A673 (cell line): Measurements from ENCODE around the gene UPF3A.

Experiments used
- CTCF ChIP-seq: fragments of 300-800, 200-600 bp; sonication (generic); conservative IDR thresholded peaks from 2 replicates; pipeline ENCODE4 v1.5.1; 2017; ENCODE audit warnings: low read depth, mild to moderate bottlenecking, antibody characterized with exemption, low read length, moderate library complexity, mixed read lengths
- EZH2 ChIP-seq: fragments of 200-600 bp; sonication (generic); IDR thresholded peaks from 2 replicates; pipeline ENCODE4 v1.6.1; 2017; ENCODE audit warnings: borderline replicate concordance, low read depth, mild to moderate bottlenecking, mixed read lengths, antibody characterized with exemption, low read length; ENCODE audit not compliant: poor library complexity, severe bottlenecking

DNA sequence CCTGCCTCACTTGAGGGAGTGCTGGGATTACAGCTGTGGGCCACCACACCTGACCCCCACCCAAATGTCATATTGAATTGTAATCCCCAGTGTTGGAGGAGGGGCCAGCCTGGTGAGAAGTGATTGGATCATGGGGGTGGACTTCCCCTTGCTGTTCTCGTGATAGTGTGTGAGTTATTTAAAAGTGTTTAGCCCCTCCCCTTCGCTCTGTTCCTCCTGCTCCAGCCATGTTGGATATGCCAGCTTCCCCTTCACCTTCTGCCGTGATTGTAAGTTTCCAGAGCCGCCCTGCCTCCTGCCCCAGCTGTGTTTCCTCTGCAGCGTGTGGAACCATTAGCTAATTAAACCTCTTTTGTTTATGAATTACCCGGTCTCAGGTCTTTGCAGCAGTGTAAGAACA, 46.6 kb downstream of the UPF3A start:
- TF ChIP-seq CTCF (no peak), EZH2 (no peak)
